Activated naive CD8-positive, alpha-beta T cell (primary cell): ENCODE results near the gene CCL16.
"Not testable (repeated sequence)": the region's sequence is repeated elsewhere in the genome, so short reads cannot be mapped to it uniquely, and the experiment has no call there.

Source experiments
- H3K27ac Mint-ChIP-seq: one replicate; pipeline ENCODE4 v1.8.0; 2021; ENCODE audit warnings: mixed read lengths
- H3K27me3 Mint-ChIP-seq: one replicate; pipeline ENCODE4 v1.8.0; 2021; ENCODE audit warnings: mixed read lengths
- H3K36me3 Mint-ChIP-seq: one replicate; pipeline ENCODE4 v1.8.0; 2021; ENCODE audit warnings: mixed read lengths
- H3K4me1 Mint-ChIP-seq: one replicate; pipeline ENCODE4 v1.8.0; 2021; ENCODE audit warnings: low read depth, mixed read lengths
- H3K4me3 Mint-ChIP-seq: one replicate; pipeline ENCODE4 v1.8.0; 2021; ENCODE audit warnings: mild to moderate bottlenecking, mixed read lengths
- H3K9me3 Mint-ChIP-seq: one replicate; pipeline ENCODE4 v1.8.0; 2021; ENCODE audit warnings: low read depth, mixed read lengths

CCL16 gene

GRCh38 chr17:35981246-35981645 is at the start of gene CCL16:
Gene CCL16, minus strand, starts transcription at chr17:35981497. Its CDS starts 77 bp downstream, at chr17:35981420.
- Mint-ChIP-seq H3K27ac (no peak within 1 kb of the TSS), H3K4me3 (no peak within 1 kb of the TSS), H3K36me3 (peaks cover 3% of the 10 kb centered on the region), H3K9me3 (no peaks in the 10 kb centered on the region), H3K27me3 (peaks cover 11% of the 10 kb centered on the region), H3K4me1 (no peaks in the 10 kb centered on the region)

GRCh38 chr17:36030956-36031355 is 49.7 kb upstream of the CCL16 start:
- Mint-ChIP-seq H3K27me3 (peaks cover 2% of the 10 kb centered on the region), H3K9me3 (no peaks in the 10 kb centered on the region), H3K4me1 (no peaks in the 10 kb centered on the region), H3K36me3 (no peaks in the 10 kb centered on the region), H3K4me3 (no peak overlapping the region), H3K27ac (no peak overlapping the region)

GRCh38 chr17:36027761-36028160 is 46.5 kb upstream of the CCL16 start:
- H3K4me1 Mint-ChIP-seq, result no peaks in the 10 kb centered on the region
- peaks cover 13% of the 10 kb centered on the region for H3K27me3 Mint-ChIP-seq
- H3K36me3 Mint-ChIP-seq, result no peaks in the 10 kb centered on the region
- no peaks in the 10 kb centered on the region for H3K9me3 Mint-ChIP-seq
- no peak overlapping the region for H3K27ac Mint-ChIP-seq
- no peak overlapping the region for H3K4me3 Mint-ChIP-seq

GRCh38 chr17:36024106-36024869 is 43.0 kb upstream of the CCL16 start:
- Mint-ChIP-seq H3K4me3 (no peak overlapping the region), H3K27me3 (peaks cover 16% of the 10 kb centered on the region), H3K36me3 (no peaks in the 10 kb centered on the region), H3K27ac (no peak overlapping the region), H3K9me3 (no peaks in the 10 kb centered on the region), H3K4me1 (no peaks in the 10 kb centered on the region)

- no peak overlapping the region for H3K27ac Mint-ChIP-seq
- no peak overlapping the region for H3K4me3 Mint-ChIP-seq
- H3K27me3 Mint-ChIP-seq, result peaks cover 13% of the 10 kb centered on the region
- no peaks in the 10 kb centered on the region for H3K9me3 Mint-ChIP-seq
- no peaks in the 10 kb centered on the region for H3K36me3 Mint-ChIP-seq
- no peaks in the 10 kb centered on the region for H3K4me1 Mint-ChIP-seq
Observed at GRCh38 chr17:36019423-36019822, 38.1 kb upstream of the CCL16 start.

GRCh38 chr17:36017799-36018198 is 36.5 kb upstream of the CCL16 start, which contains the start of gene CCL23:
Gene CCL23, minus strand, starts transcription at chr17:36017972. Its CDS starts 75 bp downstream, at chr17:36017897.
- Mint-ChIP-seq H3K27ac (no peak within 1 kb of the TSS), H3K4me1 (no peaks in the 10 kb centered on the region), H3K9me3 (no peaks in the 10 kb centered on the region), H3K4me3 (no peak within 1 kb of the TSS), H3K36me3 (no peaks in the 10 kb centered on the region), H3K27me3 (peaks cover 6% of the 10 kb centered on the region)

GRCh38 chr17:36016555-36016954 is 35.3 kb upstream of the CCL16 start:
- H3K4me3 Mint-ChIP-seq, result no peak overlapping the region

GRCh38 chr17:36015895-36016294 is 34.6 kb upstream of the CCL16 start:
- H3K4me1 Mint-ChIP-seq, H3K9me3 Mint-ChIP-seq, H3K27ac Mint-ChIP-seq, H3K27me3 Mint-ChIP-seq, H3K4me3 Mint-ChIP-seq, H3K36me3 Mint-ChIP-seq: not testable (repeated sequence)

More at GRCh38 chr17:36016555-36016954, 35.3 kb upstream of the CCL16 start:
- no peaks in the 10 kb centered on the region for H3K36me3 Mint-ChIP-seq
- H3K9me3 Mint-ChIP-seq, result no peaks in the 10 kb centered on the region
- H3K4me1 Mint-ChIP-seq, result no peaks in the 10 kb centered on the region
- H3K27ac Mint-ChIP-seq, result no peak overlapping the region
- H3K27me3 Mint-ChIP-seq, result peaks cover 6% of the 10 kb centered on the region

GRCh38 chr17:36014946-36015345 is 33.6 kb upstream of the CCL16 start:
- Mint-ChIP-seq H3K36me3 (no peaks in the 10 kb centered on the region), H3K27ac (no peak overlapping the region), H3K4me3 (no peak overlapping the region), H3K4me1 (no peaks in the 10 kb centered on the region), H3K27me3 (peaks cover 4% of the 10 kb centered on the region), H3K9me3 (no peaks in the 10 kb centered on the region)

- no peaks in the 10 kb centered on the region for H3K9me3 Mint-ChIP-seq
- H3K4me3 Mint-ChIP-seq, result no peak overlapping the region
- H3K4me1 Mint-ChIP-seq, result no peaks in the 10 kb centered on the region
- H3K36me3 Mint-ChIP-seq, result no peaks in the 10 kb centered on the region
- peaks cover 2% of the 10 kb centered on the region for H3K27me3 Mint-ChIP-seq
- no peak overlapping the region for H3K27ac Mint-ChIP-seq
Observed at GRCh38 chr17:36011201-36011600, 29.9 kb upstream of the CCL16 start.

- H3K4me1 Mint-ChIP-seq, result peaks cover 7% of the 10 kb centered on the region
- no peak overlapping the region for H3K27ac Mint-ChIP-seq
- peaks cover 2% of the 10 kb centered on the region for H3K27me3 Mint-ChIP-seq
- H3K9me3 Mint-ChIP-seq, result no peaks in the 10 kb centered on the region
- H3K4me3 Mint-ChIP-seq, result no peak overlapping the region
- no peaks in the 10 kb centered on the region for H3K36me3 Mint-ChIP-seq
Observed at GRCh38 chr17:36008998-36009665, 27.8 kb upstream of the CCL16 start.

- peaks cover 8% of the 10 kb centered on the region for H3K4me1 Mint-ChIP-seq
- no peaks in the 10 kb centered on the region for H3K27me3 Mint-ChIP-seq
- H3K36me3 Mint-ChIP-seq, result no peaks in the 10 kb centered on the region
- H3K4me3 Mint-ChIP-seq, result no peak overlapping the region
- H3K27ac Mint-ChIP-seq, result no peak overlapping the region
- no peaks in the 10 kb centered on the region for H3K9me3 Mint-ChIP-seq
Observed at GRCh38 chr17:36004594-36005108, 23.4 kb upstream of the CCL16 start.

- peaks cover 8% of the 10 kb centered on the region for H3K4me1 Mint-ChIP-seq
- H3K4me3 Mint-ChIP-seq, result no peak overlapping the region
- H3K27me3 Mint-ChIP-seq, result no peaks in the 10 kb centered on the region
- H3K27ac Mint-ChIP-seq, result no peak overlapping the region
- H3K36me3 Mint-ChIP-seq, result no peaks in the 10 kb centered on the region
- no peaks in the 10 kb centered on the region for H3K9me3 Mint-ChIP-seq
Observed at GRCh38 chr17:36002631-36003030, 21.3 kb upstream of the CCL16 start.

GRCh38 chr17:36001862-36002603 is 20.7 kb upstream of the CCL16 start:
- Mint-ChIP-seq H3K4me3 (no peak overlapping the region), H3K27me3 (no peaks in the 10 kb centered on the region), H3K27ac (no peak overlapping the region), H3K9me3 (no peaks in the 10 kb centered on the region), H3K36me3 (no peaks in the 10 kb centered on the region), H3K4me1 (peaks cover 8% of the 10 kb centered on the region)
